Left hindlimb (tissue), 1 donor: ENCODE measurements around the gene CACNA1C.

ENCODE experiments used
- DNase-seq: peaks from one replicate; pipeline ENCODE4 v3.0.0-alpha.2; 2018

CACNA1C gene

GRCh38 chr12:2347844-2348481 lies 295.2 kb downstream of the CACNA1C start:
- DNase-seq = no peak

- DNase-seq = no peak
Measured at GRCh38 chr12:2348482-2348852, 295.7 kb downstream of the CACNA1C start.

- no peak for DNase-seq
Measured at GRCh38 chr12:2351161-2351560, 298.4 kb downstream of the CACNA1C start.

GRCh38 chr12:2352203-2352602 lies 299.4 kb downstream of the CACNA1C start:
- no peak for DNase-seq

GRCh38 chr12:2353281-2353680 lies 300.5 kb downstream of the CACNA1C start:
- DNase-seq = no peak

- no peak for DNase-seq
Measured at GRCh38 chr12:2353691-2354090, 300.9 kb downstream of the CACNA1C start.

GRCh38 chr12:2354151-2354991 lies 301.6 kb downstream of the CACNA1C start:
- DNase-seq = no peak

GRCh38 chr12:2355198-2355597 lies 302.4 kb downstream of the CACNA1C start:
- no peak for DNase-seq

GRCh38 chr12:2355604-2356003 lies 302.8 kb downstream of the CACNA1C start:
- DNase-seq = no peak

- DNase-seq = no peak
Measured at GRCh38 chr12:2356601-2357125, 303.9 kb downstream of the CACNA1C start.

GRCh38 chr12:2358986-2359658 lies 306.3 kb downstream of the CACNA1C start:
- DNase-seq = no peak

- DNase-seq = no peak
Measured at GRCh38 chr12:2359725-2360629, 307.2 kb downstream of the CACNA1C start.

- no peak for DNase-seq
Measured at GRCh38 chr12:2360630-2361170, 307.9 kb downstream of the CACNA1C start.

- no peak for DNase-seq
Measured at GRCh38 chr12:2363836-2364609, 311.2 kb downstream of the CACNA1C start.

- no peak for DNase-seq
Measured at GRCh38 chr12:2364631-2365051, 311.9 kb downstream of the CACNA1C start.

GRCh38 chr12:2366711-2367110 lies 313.9 kb downstream of the CACNA1C start:
- no peak for DNase-seq

GRCh38 chr12:2372178-2372577 lies 319.4 kb downstream of the CACNA1C start:
- DNase-seq = no peak

GRCh38 chr12:2372735-2373134 lies 319.9 kb downstream of the CACNA1C start:
- DNase-seq = no peak

GRCh38 chr12:2373307-2373706 lies 320.5 kb downstream of the CACNA1C start:
- DNase-seq = no peak

GRCh38 chr12:2374092-2374906 lies 321.5 kb downstream of the CACNA1C start:
- no peak for DNase-seq
